Stimulated activated CD8-positive, alpha-beta memory T cell treated with anti-CD3 and anti-CD28 coated beads, Interleukin-12 subunit alpha, Interleukin-12 subunit beta, amount 100 ng/mL, for 24 hours (primary cell): Measurements from ENCODE around the gene COPS3.
"Not testable (repeated sequence)": the region's sequence is repeated elsewhere in the genome, so short reads cannot be mapped to it uniquely, and the experiment has no call there.

ENCODE experiments used
- DNase-seq: peaks from one replicate; pipeline ENCODE4 v3.0.0-alpha.2; 2020; ENCODE audit errors: extremely low read depth

The COPS3 gene

GRCh38 chr17:17301659-17302058 is 20.6 kb upstream of the COPS3 start:
- DNase-seq = not testable (repeated sequence)

- DNase-seq = no peak
Measured at GRCh38 chr17:17300624-17301568, 19.9 kb upstream of the COPS3 start.

- no peak for DNase-seq
Measured at GRCh38 chr17:17298108-17298507, 17.1 kb upstream of the COPS3 start.

GRCh38 chr17:17297217-17297616 is 16.2 kb upstream of the COPS3 start:
- no peak for DNase-seq

- no peak for DNase-seq
Measured at GRCh38 chr17:17295141-17295540, 14.1 kb upstream of the COPS3 start.

GRCh38 chr17:17289701-17290100 is 8.7 kb upstream of the COPS3 start:
- DNase-seq = no peak

- DNase-seq = no peak
Measured at GRCh38 chr17:17289086-17289485, 8.0 kb upstream of the COPS3 start.

GRCh38 chr17:17285951-17286350 is 4.9 kb upstream of the COPS3 start:
- DNase-seq = no peak

- DNase-seq = no peak
Measured at GRCh38 chr17:17279316-17279715, 1.7 kb downstream of the COPS3 start.

GRCh38 chr17:17277431-17277830 is 3.6 kb downstream of the COPS3 start:
- DNase-seq = not testable (repeated sequence)

GRCh38 chr17:17275971-17276370 is 5.1 kb downstream of the COPS3 start:
- no peak for DNase-seq

GRCh38 chr17:17269926-17270773 is 10.9 kb downstream of the COPS3 start:
- no peak for DNase-seq

- no peak for DNase-seq
Measured at GRCh38 chr17:17264430-17264829, 16.6 kb downstream of the COPS3 start.

- no peak for DNase-seq
Measured at GRCh38 chr17:17258998-17259397, 22.0 kb downstream of the COPS3 start.

GRCh38 chr17:17258011-17258410 is 23.0 kb downstream of the COPS3 start:
- DNase-seq = no peak

- DNase-seq = no peak
Measured at GRCh38 chr17:17256316-17256715, 24.7 kb downstream of the COPS3 start.

- DNase-seq = not testable (repeated sequence)
Measured at GRCh38 chr17:17255689-17256088, 25.4 kb downstream of the COPS3 start.

- no peak for DNase-seq
Measured at GRCh38 chr17:17254036-17254435, 27.0 kb downstream of the COPS3 start.

- DNase-seq = no peak
Measured at GRCh38 chr17:17253406-17253805, 27.6 kb downstream of the COPS3 start.

- no peak for DNase-seq
Measured at GRCh38 chr17:17252149-17252661, 28.8 kb downstream of the COPS3 start.

GRCh38 chr17:17246879-17247278 is 34.2 kb downstream of the COPS3 start:
- DNase-seq = no peak

- no peak for DNase-seq
Measured at GRCh38 chr17:17243163-17243562, 37.9 kb downstream of the COPS3 start.
